H1 (cell line): ENCODE results near the gene SERPING1. TPM values are rescaled to one million over a fixed set of nuclear protein-coding genes. Genes with fewer than 3 reads are reported as not detected.

Experiments
- CTCF ChIA-PET: fragments of 300-600 bp; sonication (Branson Sonifier 250); formaldehyde crosslinking; loops from one replicate; lab custom pipeline; 2021; ENCODE audit not compliant: partially characterized antibody; lab: Charles Lee
- POLR2A ChIA-PET: fragments of 300-600 bp; sonication (Branson Sonifier 250); formaldehyde crosslinking; loops from one replicate; lab custom pipeline; 2021; ENCODE audit warnings: inconsistent platforms; ENCODE audit not compliant: partially characterized antibody; lab: Charles Lee
- DNase-seq, 2 experiments: peaks; one replicate each; pipeline versions ENCODE4 v3.0.0 to v3.0.0-alpha.2; 2010 to 2022; ENCODE audit warnings: low spot score in 2 of 2, low read depth in 1 of 2, mixed read lengths in 1 of 2
- FAIRE-seq: peaks from 2 replicates; lab custom pipeline; 2011; peaks lifted over from hg19 to GRCh38; lab: Jason Lieb, UNC
- H2AFZ ChIP-seq: 2 replicates; pipeline ENCODE4 v1.8.1; 2012; ENCODE audit warnings: low read length, inconsistent platforms
- H2AK5ac ChIP-seq: 2 replicates; pipeline ENCODE4 v1.6.1; 2013; ENCODE audit warnings: low read depth, low read length
- H2BK120ac ChIP-seq: replicated peaks from 2 replicates; pipeline ENCODE3; 2013; ENCODE audit warnings: low read depth, low read length, inconsistent platforms
- H2BK12ac ChIP-seq: 2 replicates; pipeline ENCODE4 v1.6.1; 2013; ENCODE audit warnings: low read depth, low read length
- H2BK15ac ChIP-seq: 2 replicates; pipeline ENCODE4 v1.6.1; 2013; ENCODE audit warnings: low read length
- H2BK20ac ChIP-seq: 2 replicates; pipeline ENCODE4 v1.6.1; 2013; ENCODE audit warnings: low read length
- H2BK5ac ChIP-seq: 2 replicates; pipeline ENCODE4 v1.6.1; 2013; ENCODE audit warnings: low read depth, low read length
- H3K14ac ChIP-seq: 2 replicates; pipeline ENCODE4 v1.6.1; 2013; ENCODE audit warnings: inconsistent platforms; ENCODE audit not compliant: insufficient read length
- H3K18ac ChIP-seq: 2 replicates; pipeline ENCODE4 v1.6.1; 2013; ENCODE audit warnings: low read length; ENCODE audit errors: extremely low read depth
- H3K23ac ChIP-seq: 2 replicates; pipeline ENCODE4 v1.6.1; 2013; ENCODE audit warnings: inconsistent platforms; ENCODE audit not compliant: insufficient read length
- H3K23me2 ChIP-seq: 2 replicates; pipeline ENCODE4 v1.6.1; 2013; ENCODE audit warnings: low read depth, low read length
- H3K27ac ChIP-seq: 2 replicates; pipeline ENCODE4 v1.6.1; 2011; ENCODE audit warnings: low read depth, low read length, inconsistent platforms
- H3K27me3 ChIP-seq, 4 experiments: replicated peaks in 1 of 4; 1 replicate in 1 of 4; 2 replicates in 3 of 4; pipeline versions ENCODE4 v1.6.1 to v1.8.1; 2011 to 2013; ENCODE audit warnings: low read length in 3 of 4, mild to moderate bottlenecking in 3 of 4, inconsistent platforms in 2 of 4, mixed read lengths in 2 of 4, moderate library complexity in 1 of 4; ENCODE audit not compliant: control insufficient read depth in 3 of 4, insufficient read depth in 3 of 4; ENCODE audit errors: extremely low read depth in 1 of 4
- H3K36me3 ChIP-seq, 4 experiments: 2 replicates each; pipeline versions ENCODE4 v1.6.1 to v1.8.1; 2011 to 2013; ENCODE audit warnings: mild to moderate bottlenecking in 4 of 4, low read length in 3 of 4, moderate library complexity in 2 of 4, control low read depth in 1 of 4, inconsistent platforms in 1 of 4; ENCODE audit not compliant: insufficient read depth in 4 of 4, control insufficient read depth in 2 of 4
- H3K4ac ChIP-seq: replicated peaks from 2 replicates; pipeline ENCODE3; 2013; ENCODE audit warnings: low read length, low read depth, mixed read lengths, inconsistent platforms; ENCODE audit not compliant: insufficient read length
- H3K4me1 ChIP-seq, 4 experiments: replicated peaks in 1 of 4; 1 replicate in 1 of 4; 2 replicates in 3 of 4; pipeline versions ENCODE4 v1.6.1 to v1.8.1; 2011 to 2013; ENCODE audit warnings: low read length in 3 of 4, inconsistent platforms in 2 of 4, mixed read lengths in 1 of 4; ENCODE audit not compliant: insufficient read depth in 4 of 4, control insufficient read depth in 3 of 4
- H3K4me2 ChIP-seq, 2 experiments: 2 replicates each; pipeline versions ENCODE4 v1.6.1 to v1.8.1; 2011 to 2013; ENCODE audit warnings: low read depth in 2 of 2, low read length in 2 of 2, control low read depth in 1 of 2, inconsistent platforms in 1 of 2, mild to moderate bottlenecking in 1 of 2; ENCODE audit not compliant: insufficient read depth in 1 of 2
- H3K4me3 ChIP-seq, 4 experiments: fragments of 200-600, 300-600 bp in 1 of 4; sonication (generic), shearing (Covaris generic), sonication (Bioruptor Twin) in 1 of 4; 2 replicates each; pipeline versions ENCODE4 v1.5.1 to v1.8.1; 2011 to 2016; ENCODE audit warnings: low read length in 4 of 4, low read depth in 3 of 4, control low read depth in 2 of 4, inconsistent platforms in 2 of 4, mild to moderate bottlenecking in 2 of 4, mixed read lengths in 1 of 4, moderate library complexity in 1 of 4; ENCODE audit not compliant: insufficient read depth in 2 of 4; ENCODE audit errors: extremely low read depth in 1 of 4
- H3K56ac ChIP-seq: replicated peaks from 2 replicates; pipeline ENCODE3; 2013; ENCODE audit warnings: low read depth, mild to moderate bottlenecking, mixed read lengths, low read length, inconsistent platforms; ENCODE audit not compliant: insufficient read length
- H3K79me1 ChIP-seq: 2 replicates; pipeline ENCODE4 v1.6.1; 2013; ENCODE audit warnings: low read depth, low read length, control low read depth
- H3K79me2 ChIP-seq, 2 experiments: 2 replicates each; pipeline versions ENCODE4 v1.6.1 to v1.8.1; 2012 to 2013; ENCODE audit warnings: low read length in 2 of 2, mild to moderate bottlenecking in 2 of 2, inconsistent platforms in 1 of 2; ENCODE audit not compliant: insufficient read depth in 2 of 2, control insufficient read depth in 1 of 2
- H3K9ac ChIP-seq, 4 experiments: replicated peaks in 1 of 4; 1 replicate in 1 of 4; 2 replicates in 3 of 4; pipeline versions ENCODE4 v1.6.1 to v1.8.1; 2011 to 2013; ENCODE audit warnings: low read depth in 3 of 4, low read length in 3 of 4, control low read depth in 2 of 4, mild to moderate bottlenecking in 2 of 4, moderate library complexity in 2 of 4, inconsistent platforms in 1 of 4; ENCODE audit errors: extremely low read depth in 1 of 4
- H3K9me3 ChIP-seq, 2 experiments: 2 replicates each; pipeline versions ENCODE4 v1.6.1 to v1.8.1; 2012 to 2013; ENCODE audit warnings: mild to moderate bottlenecking in 2 of 2, moderate library complexity in 2 of 2, control low read depth in 1 of 2, inconsistent platforms in 1 of 2, low read depth in 1 of 2, low read length in 1 of 2, mixed read lengths in 1 of 2; ENCODE audit not compliant: insufficient read depth in 2 of 2
- H4K20me1 ChIP-seq, 2 experiments: replicated peaks in 1 of 2; 2 replicates each; pipeline versions ENCODE3 to v1.8.1; 2011 to 2013; ENCODE audit warnings: inconsistent platforms in 2 of 2, low read length in 2 of 2, mild to moderate bottlenecking in 1 of 2; ENCODE audit not compliant: insufficient read depth in 2 of 2, control insufficient read depth in 1 of 2
- H4K5ac ChIP-seq: 2 replicates; pipeline ENCODE4 v1.6.1; 2013; ENCODE audit warnings: low read length, low read depth, mixed read lengths, inconsistent platforms; ENCODE audit not compliant: insufficient read length
- H4K8ac ChIP-seq: 2 replicates; pipeline ENCODE4 v1.8.0; 2013; ENCODE audit warnings: mild to moderate bottlenecking, moderate library complexity, low read length, inconsistent platforms; ENCODE audit not compliant: insufficient read depth; ENCODE audit errors: extremely low read depth
- H4K91ac ChIP-seq: replicated peaks from 2 replicates; pipeline ENCODE3; 2013; ENCODE audit warnings: low read length, mixed read lengths, inconsistent platforms; ENCODE audit not compliant: insufficient read length
- BRCA1 ChIP-seq: IDR thresholded peaks from 2 replicates; pipeline ENCODE4 v1.6.1; 2012; ENCODE audit warnings: low read depth, low read length, improper control_type of control experiment
- CTCF ChIP-seq, 3 experiments: IDR thresholded peaks; 1 replicate in 2 of 3; 2 replicates in 1 of 3; pipeline versions ENCODE4 v1.5.1 to v1.6.1; 2011; ENCODE audit warnings: low read length in 3 of 3, mild to moderate bottlenecking in 3 of 3, inconsistent platforms in 2 of 3, low read depth in 1 of 3, moderate library complexity in 1 of 3; ENCODE audit not compliant: insufficient read depth in 1 of 3; ENCODE audit errors: control extremely low read depth in 1 of 3
- RAD21 ChIP-seq, 2 experiments: IDR thresholded peaks in 1 of 2; conservative IDR thresholded peaks in 1 of 2; 2 replicates each; pipeline ENCODE4 v1.6.1; 2011; ENCODE audit warnings: low read depth in 2 of 2, low read length in 2 of 2, improper control_type of control experiment in 1 of 2, inconsistent platforms in 1 of 2, mild to moderate bottlenecking in 1 of 2, moderate library complexity in 1 of 2
- WGBS, 2 experiments: shearing (Covaris generic) in 1 of 2; methylation state at CpG; one replicate each; pipeline versions ENCODE4 v1.1.6 to v1.1.7; 2013 to 2015; ENCODE audit warnings: low lambda C conversion rate in 2 of 2, mixed read lengths in 2 of 2, inconsistent platforms in 1 of 2, low coverage in 1 of 2, missing lambda C conversion rate in 1 of 2; ENCODE audit not compliant: insufficient replicate concordance in 2 of 2, insufficient coverage in 1 of 2, insufficient read length in 1 of 2; ENCODE audit errors: extremely low coverage in 1 of 2, missing lambda C conversion rate in 1 of 2; 5-methylcytosine and 5-hydroxymethylcytosine counted together
- polyA plus RNA-seq, 7 experiments: library from polyadenylated mRNA; depleted of rRNA in 3 of 7; stranded (reverse) in 5 of 7; unstranded in 2 of 7; fragments of >200 nt in 5 of 7; fragments of 200-250 nt in 2 of 7; gene quantifications; 1 replicate in 5 of 7; 2 replicates in 1 of 7; 4 replicates in 1 of 7; pipeline versions ENCODE4 v1.2.1 to v1.2.3, GENCODE V29; 2011 to 2013; ENCODE audit warnings: missing spikeins in 2 of 7, mixed read lengths in 2 of 7
- total RNA-seq: library from RNA; stranded (reverse); fragmentation: NEBNext Ultra II Directional; extraction: Animal tissue kit (Norgen Biotek cat#: 25700); gene quantifications from 2 replicates; pipeline ENCODE4 v1.2.1, GENCODE V29; 2021

The SERPING1 gene
- total and polyA plus RNA-seq, 2 of the 8 experiments (the other 6 are each of a cell fraction or from before 2014, with no cell fraction given): 50.9 to 54.8 TPM

DNA sequence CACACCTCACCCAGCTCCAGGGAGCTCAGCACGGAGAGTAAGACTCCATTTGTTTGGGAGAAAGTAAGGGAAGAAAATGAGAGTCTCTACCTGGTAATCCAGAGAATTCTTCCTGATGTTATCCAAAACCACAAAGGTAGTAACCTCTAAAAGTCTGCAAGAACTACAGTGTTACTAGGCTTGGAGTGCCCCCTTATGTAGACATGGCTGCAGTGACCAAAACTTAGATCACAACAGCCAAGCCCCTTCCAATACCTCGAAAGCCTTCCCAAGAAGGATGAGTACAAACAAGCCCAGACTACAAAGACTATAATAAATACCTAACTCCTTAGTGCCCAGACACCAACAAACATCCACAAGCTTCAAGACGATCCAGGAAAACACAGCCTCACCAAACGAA, 34.9 kb upstream of the SERPING1 start:
- no peak overlapping the region for H2BK20ac ChIP-seq
- no peak overlapping the region for H3K56ac ChIP-seq
- H3K79me2 ChIP-seq: peaks cover 0 to 29% of the 10 kb centered on the region in 2 experiments; a peak in 2 of 4 replicates
- ChIA-PET POLR2A (interaction anchor here (0.7 to 7.1 kb wide), 5 partner anchors 15 to 89 kb away, joined by 3 to 95 read pairs (median 4); partner anchors contain the start of gene YPEL4), CTCF (interaction anchor here (0.6 to 4.9 kb wide), 25 partner anchors 9 to 227 kb away, joined by 3 to 41 read pairs (median 4); partner anchors contain the start of genes SSRP1 and TIMM10)
- peak overlapping the region; percentile 22; the same call in 1 of the 2 replicates for H2BK5ac ChIP-seq
- H3K79me1 ChIP-seq: no peaks in the 10 kb centered on the region
- WGBS, 2 experiments: 85% methylated on average over 4 of the region's 4 CpGs; no CpG with 5 or more reads in 1 of the 2 experiments
- 0 out of 2 replicates have a peak overlapping the region, but pooled peaks have one; percentile 10 for H2BK12ac ChIP-seq
- no peaks in the 10 kb centered on the region for H3K27me3 ChIP-seq
- H2AFZ ChIP-seq: no peak overlapping the region
- peaks cover 0 to 3% of the 10 kb centered on the region in 2 experiments for H4K20me1 ChIP-seq
- H3K4me3 ChIP-seq: no peak overlapping the region
- no peak overlapping the region for H3K23ac ChIP-seq
- DNase-seq: no peak
- H3K18ac ChIP-seq: peak overlapping the region; percentile 51; the same call in 1 of the 2 replicates
- H3K36me3 ChIP-seq: peaks cover 2 to 11% (median 5%) of the 10 kb centered on the region in 4 experiments; a peak in 4 of 8 replicates
- H4K8ac ChIP-seq: no peak overlapping the region
- H3K4ac ChIP-seq: no peak overlapping the region
- no peak overlapping the region for H3K9ac ChIP-seq
- H2BK120ac ChIP-seq: no peak overlapping the region
- no peaks in the 10 kb centered on the region for H3K9me3 ChIP-seq
- no peak overlapping the region for H2BK15ac ChIP-seq
- no peak for TF ChIP-seq BRCA1
- TF ChIP-seq CTCF (IDR thresholded peaks at IDR 0.05; ENCODE audit: control extremely low read depth in 1 of 3, insufficient read depth in 1 of 3, low read depth in 1 of 3, low read length in 3 of 3): peak in 2 of 3 experiments; percentile 54 to 57; a peak in 3 of 4 replicates
- peak; percentile 73 to 79 for TF ChIP-seq RAD21 (IDR thresholded peaks at IDR 0.05 in 1 of 2, conservative IDR thresholded peaks at IDR 0.05 in 1 of 2; ENCODE audit: low read depth in 2 of 2, low read length in 2 of 2)
- H3K4me2 ChIP-seq: no peak overlapping the region
- H3K14ac ChIP-seq: no peak overlapping the region
- H3K23me2 ChIP-seq: peaks cover 6% of the 10 kb centered on the region; the same call in 1 of the 2 replicates
- H3K27ac ChIP-seq: no peak overlapping the region
- H4K91ac ChIP-seq: no peak overlapping the region
- no peak overlapping the region for H4K5ac ChIP-seq
- FAIRE-seq: peak; percentile 65
- H3K4me1 ChIP-seq: peaks cover 4 to 7% (median 4%) of the 10 kb centered on the region in 4 experiments; a peak in 6 of 7 replicates
- H2AK5ac ChIP-seq: no peak overlapping the region
